Keratinocyte (primary cell): Measurements from ENCODE around the gene SLC6A19. TPM values are rescaled to one million over a fixed set of nuclear protein-coding genes. Genes with fewer than 3 reads are reported as not detected.

Experiments used
- DNase-seq: peaks from one replicate; pipeline ENCODE4 v3.0.0-alpha.2; 2011; ENCODE audit warnings: low read depth, missing footprints, low spot score
- FAIRE-seq: peaks from 2 replicates; lab custom pipeline; 2011; peaks lifted over from hg19 to GRCh38; lab: Jason Lieb, UNC
- H2AFZ ChIP-seq: 2 replicates; pipeline ENCODE4 v1.6.0; 2012; ENCODE audit warnings: low read length, control low read depth, inconsistent platforms; ENCODE audit not compliant: control insufficient read depth
- H3K27ac ChIP-seq: 2 replicates; pipeline ENCODE4 v1.5.1; 2011; ENCODE audit warnings: low read length; ENCODE audit not compliant: control insufficient read depth, insufficient read depth
- H3K27me3 ChIP-seq: 3 replicates; pipeline ENCODE4 v1.6.0; 2011; ENCODE audit warnings: low read length; ENCODE audit not compliant: control insufficient read depth, insufficient read depth; ENCODE audit errors: extremely low read depth
- H3K36me3 ChIP-seq, 2 experiments: 2 replicates in 1 of 2; 3 replicates in 1 of 2; pipeline ENCODE4 v1.5.1; 2011; ENCODE audit warnings: low read length in 2 of 2, mild to moderate bottlenecking in 1 of 2; ENCODE audit not compliant: control insufficient read depth in 2 of 2, insufficient read depth in 2 of 2; ENCODE audit errors: extremely low read depth in 1 of 2
- H3K4me1 ChIP-seq: 3 replicates; pipeline ENCODE4 v1.5.1; 2011; ENCODE audit warnings: low read length; ENCODE audit not compliant: control insufficient read depth, insufficient read depth; ENCODE audit errors: extremely low read depth
- H3K4me2 ChIP-seq: 3 replicates; pipeline ENCODE4 v1.6.0; 2011; ENCODE audit warnings: low read depth, low read length; ENCODE audit not compliant: control insufficient read depth, insufficient read depth; ENCODE audit errors: extremely low read depth
- H3K4me3 ChIP-seq, 3 experiments: fragments of 200-600 bp in 1 of 3; sonication (generic) in 1 of 3; 2 replicates in 2 of 3; 3 replicates in 1 of 3; pipeline ENCODE4 v1.5.1; 2011 to 2016; ENCODE audit warnings: low read length in 3 of 3, mild to moderate bottlenecking in 3 of 3, control low read depth in 2 of 3, inconsistent platforms in 1 of 3, low read depth in 1 of 3, mixed read lengths in 1 of 3, mixed run types in 1 of 3, moderate library complexity in 1 of 3; ENCODE audit not compliant: control insufficient read depth in 2 of 3, insufficient read depth in 2 of 3; ENCODE audit errors: extremely low read depth in 1 of 3
- H3K79me2 ChIP-seq: 2 replicates; pipeline ENCODE4 v1.6.0; 2012; ENCODE audit warnings: low read length; ENCODE audit not compliant: control insufficient read depth, insufficient read depth
- H3K9ac ChIP-seq: 3 replicates; pipeline ENCODE4 v1.6.0; 2011; ENCODE audit warnings: low read length; ENCODE audit not compliant: control insufficient read depth, insufficient read depth; ENCODE audit errors: extremely low read depth
- H3K9me1 ChIP-seq: 3 replicates; pipeline ENCODE4 v1.6.0; 2011; ENCODE audit warnings: low read length; ENCODE audit not compliant: control insufficient read depth, insufficient read depth; ENCODE audit errors: extremely low read depth
- H3K9me3 ChIP-seq: 2 replicates; pipeline ENCODE4 v1.5.1; 2012; ENCODE audit warnings: low read depth, low read length; ENCODE audit not compliant: control insufficient read depth
- H4K20me1 ChIP-seq: 3 replicates; pipeline ENCODE4 v1.6.0; 2011; ENCODE audit warnings: low read length; ENCODE audit not compliant: control insufficient read depth, insufficient read depth; ENCODE audit errors: extremely low read depth
- EZH2 ChIP-seq: IDR thresholded peaks from one replicate; pipeline ENCODE4 v1.6.1; 2012; ENCODE audit warnings: inconsistent platforms, mild to moderate bottlenecking, low read length, moderate library complexity
- dilution Hi-C: fragments of 300-500 bp; cut with MboI; formaldehyde crosslinking; loops from one replicate; pipeline ENCODE4 v1.7.0; 2020; ENCODE audit warnings: low sequenced_read_pairs; ENCODE audit not compliant: extremely low pct_ligation_motif_present
- polyA plus RNA-seq, 5 experiments: library from polyadenylated mRNA; depleted of rRNA in 3 of 5; stranded (reverse) in 3 of 5; stranded (forward) in 1 of 5; unstranded in 1 of 5; fragments of >200 nt; gene quantifications; 1 replicate in 1 of 5; 2 replicates in 3 of 5; 3 replicates in 1 of 5; pipeline versions ENCODE4 v1.2.1 to v1.2.3, GENCODE V29; 2011 to 2012; ENCODE audit warnings: missing spikeins in 2 of 5, low read depth in 1 of 5, low replicate concordance in 1 of 5
- TF ChIP-seq, protein P1 (sequence below), 3 experiments: IDR thresholded peaks in 1 of 3; conservative IDR thresholded peaks in 1 of 3; optimal IDR thresholded peaks in 1 of 3; 2 replicates in 2 of 3; 3 replicates in 1 of 3; pipeline versions ENCODE3 to v1.5.1; 2011; ENCODE audit warnings: low read length in 3 of 3, mild to moderate bottlenecking in 3 of 3, moderate library complexity in 2 of 3, control low read depth in 1 of 3, inconsistent platforms in 1 of 3; ENCODE audit not compliant: insufficient read depth in 2 of 3; ENCODE audit errors: extremely low read depth in 1 of 3

Gene SLC6A19
- polyA plus RNA-seq, 1 donor (not counting 4 experiments of a cell fraction or from before 2014, with no cell fraction given): not detected

DNA sequence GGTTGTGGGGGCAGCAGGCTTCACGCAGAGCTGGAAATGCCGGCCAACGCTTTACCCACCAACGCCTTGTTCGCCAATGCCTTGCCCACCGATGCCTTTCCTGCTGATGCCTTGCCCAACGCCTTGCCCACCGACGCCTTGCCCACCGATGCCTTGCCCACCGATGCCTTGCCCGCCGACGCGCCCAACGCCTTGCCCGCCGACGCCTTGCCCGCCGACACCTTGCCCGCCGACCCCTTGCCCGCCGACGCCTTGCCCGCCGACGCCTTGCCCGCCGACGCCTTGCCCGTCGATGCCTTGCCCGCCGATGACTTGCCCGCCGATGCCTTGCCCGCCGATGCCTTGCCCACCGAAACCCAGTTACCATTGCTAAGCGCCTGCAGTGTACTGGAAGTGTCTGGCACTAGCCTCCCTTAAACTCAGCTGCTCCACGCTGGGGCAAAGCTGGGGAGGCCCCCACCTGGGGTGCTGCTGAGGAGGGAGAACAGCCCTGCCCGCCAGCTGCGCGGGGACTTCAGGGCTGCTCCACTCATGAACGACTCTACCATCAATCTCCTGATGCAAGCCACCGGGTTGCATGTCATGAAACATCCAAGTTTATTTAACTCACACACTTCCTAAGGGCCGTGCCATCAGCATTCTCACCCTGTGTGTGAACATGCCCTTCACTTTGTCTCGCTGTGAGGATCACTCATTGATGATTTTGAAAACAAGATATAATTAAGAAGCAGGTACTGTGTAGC, 25.6 kb downstream of the SLC6A19 start:
- no peak overlapping the region for H3K4me3 ChIP-seq
- dilution Hi-C loops: no loop called here
- no peaks in the 10 kb centered on the region for H3K79me2 ChIP-seq
- no peak overlapping the region for H2AFZ ChIP-seq
- no peak overlapping the region for H3K9ac ChIP-seq
- no peaks in the 10 kb centered on the region for H3K9me1 ChIP-seq
- peaks cover 7% of the 10 kb centered on the region for H3K9me3 ChIP-seq
- no peak for FAIRE-seq
- no peaks in the 10 kb centered on the region for H3K36me3 ChIP-seq
- no peaks in the 10 kb centered on the region for H4K20me1 ChIP-seq
- H3K27me3 ChIP-seq: peaks cover 2% of the 10 kb centered on the region
- TF ChIP-seq, protein P1, sequence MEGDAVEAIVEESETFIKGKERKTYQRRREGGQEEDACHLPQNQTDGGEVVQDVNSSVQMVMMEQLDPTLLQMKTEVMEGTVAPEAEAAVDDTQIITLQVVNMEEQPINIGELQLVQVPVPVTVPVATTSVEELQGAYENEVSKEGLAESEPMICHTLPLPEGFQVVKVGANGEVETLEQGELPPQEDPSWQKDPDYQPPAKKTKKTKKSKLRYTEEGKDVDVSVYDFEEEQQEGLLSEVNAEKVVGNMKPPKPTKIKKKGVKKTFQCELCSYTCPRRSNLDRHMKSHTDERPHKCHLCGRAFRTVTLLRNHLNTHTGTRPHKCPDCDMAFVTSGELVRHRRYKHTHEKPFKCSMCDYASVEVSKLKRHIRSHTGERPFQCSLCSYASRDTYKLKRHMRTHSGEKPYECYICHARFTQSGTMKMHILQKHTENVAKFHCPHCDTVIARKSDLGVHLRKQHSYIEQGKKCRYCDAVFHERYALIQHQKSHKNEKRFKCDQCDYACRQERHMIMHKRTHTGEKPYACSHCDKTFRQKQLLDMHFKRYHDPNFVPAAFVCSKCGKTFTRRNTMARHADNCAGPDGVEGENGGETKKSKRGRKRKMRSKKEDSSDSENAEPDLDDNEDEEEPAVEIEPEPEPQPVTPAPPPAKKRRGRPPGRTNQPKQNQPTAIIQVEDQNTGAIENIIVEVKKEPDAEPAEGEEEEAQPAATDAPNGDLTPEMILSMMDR (optimal IDR thresholded peaks at IDR 0.05 in 1 of 3, IDR thresholded peaks at IDR 0.05 in 1 of 3, conservative IDR thresholded peaks at IDR 0.05 in 1 of 3; ENCODE audit: extremely low read depth in 1 of 3, insufficient read depth in 2 of 3, low read length in 3 of 3): no peak
- no peak for TF ChIP-seq EZH2
- no peak overlapping the region for H3K27ac ChIP-seq
- DNase-seq: no peak
- no peak overlapping the region for H3K4me2 ChIP-seq
- H3K4me1 ChIP-seq: no peaks in the 10 kb centered on the region

DNA sequence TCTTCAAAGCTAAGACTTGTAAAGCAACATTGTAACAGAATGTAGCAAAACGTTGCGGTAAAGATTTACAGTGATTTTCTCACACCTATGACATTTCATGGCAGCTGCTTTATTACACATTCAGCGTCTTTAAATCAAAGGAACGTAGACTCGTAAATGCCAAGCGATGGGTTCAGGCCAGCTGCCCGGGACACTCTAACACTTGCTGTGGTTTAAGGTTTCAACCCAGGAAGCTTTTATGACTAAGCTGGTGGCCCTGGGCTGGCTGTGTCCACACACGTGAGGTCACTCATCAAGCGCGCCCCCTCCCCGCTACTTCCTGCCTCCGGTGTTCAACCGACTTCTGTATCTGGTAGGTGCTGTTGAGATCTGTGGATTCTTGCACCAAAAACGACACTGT, 26.3 kb downstream of the SLC6A19 start:
- Histone ChIP-seq H3K9me3 (peaks cover 2% of the 10 kb centered on the region), H3K27ac (no peak overlapping the region), H3K4me2 (no peak overlapping the region), H3K79me2 (no peaks in the 10 kb centered on the region), H3K4me1 (no peaks in the 10 kb centered on the region), H3K27me3 (peaks cover 2% of the 10 kb centered on the region), H3K9me1 (no peaks in the 10 kb centered on the region), H4K20me1 (no peaks in the 10 kb centered on the region), H3K36me3 (no peaks in the 10 kb centered on the region), H3K4me3 (no peak overlapping the region), H3K9ac (no peak overlapping the region), H2AFZ (no peak overlapping the region)
- TF ChIP-seq, protein P1 (optimal IDR thresholded peaks at IDR 0.05 in 1 of 3, IDR thresholded peaks at IDR 0.05 in 1 of 3, conservative IDR thresholded peaks at IDR 0.05 in 1 of 3; ENCODE audit: extremely low read depth in 1 of 3, insufficient read depth in 2 of 3, low read length in 3 of 3): no peak
- no peak for TF ChIP-seq EZH2
- FAIRE-seq: no peak
- dilution Hi-C loops: no loop called here
- DNase-seq: no peak
